Astrocyte of the cerebellum (primary cell): ENCODE measurements around the gene FBLN7.
A peak's percentile ranks its signal among the peaks of the same experiment; 100 is the strongest.

ENCODE experiments used
- DNase-seq: peaks from one replicate; pipeline ENCODE4 v3.0.0-alpha.2; 2011; ENCODE audit warnings: low read depth
- H3K4me3 ChIP-seq: 2 replicates; pipeline ENCODE4 v1.5.1; 2011; ENCODE audit warnings: mild to moderate bottlenecking, low read depth, low read length, moderate library complexity
- in situ Hi-C: cut with HindIII; loops from 2 replicates; pipeline ENCODE4 v1.10.0; 2017; ENCODE audit warnings: low sequenced_read_pairs
- TF ChIP-seq, protein P1 (sequence below): IDR thresholded peaks from 2 replicates; pipeline ENCODE4 v1.5.1; 2012; ENCODE audit warnings: low read length, low read depth, moderate library complexity, mild to moderate bottlenecking; ENCODE audit errors: missing control alignments

The FBLN7 gene

DNA sequence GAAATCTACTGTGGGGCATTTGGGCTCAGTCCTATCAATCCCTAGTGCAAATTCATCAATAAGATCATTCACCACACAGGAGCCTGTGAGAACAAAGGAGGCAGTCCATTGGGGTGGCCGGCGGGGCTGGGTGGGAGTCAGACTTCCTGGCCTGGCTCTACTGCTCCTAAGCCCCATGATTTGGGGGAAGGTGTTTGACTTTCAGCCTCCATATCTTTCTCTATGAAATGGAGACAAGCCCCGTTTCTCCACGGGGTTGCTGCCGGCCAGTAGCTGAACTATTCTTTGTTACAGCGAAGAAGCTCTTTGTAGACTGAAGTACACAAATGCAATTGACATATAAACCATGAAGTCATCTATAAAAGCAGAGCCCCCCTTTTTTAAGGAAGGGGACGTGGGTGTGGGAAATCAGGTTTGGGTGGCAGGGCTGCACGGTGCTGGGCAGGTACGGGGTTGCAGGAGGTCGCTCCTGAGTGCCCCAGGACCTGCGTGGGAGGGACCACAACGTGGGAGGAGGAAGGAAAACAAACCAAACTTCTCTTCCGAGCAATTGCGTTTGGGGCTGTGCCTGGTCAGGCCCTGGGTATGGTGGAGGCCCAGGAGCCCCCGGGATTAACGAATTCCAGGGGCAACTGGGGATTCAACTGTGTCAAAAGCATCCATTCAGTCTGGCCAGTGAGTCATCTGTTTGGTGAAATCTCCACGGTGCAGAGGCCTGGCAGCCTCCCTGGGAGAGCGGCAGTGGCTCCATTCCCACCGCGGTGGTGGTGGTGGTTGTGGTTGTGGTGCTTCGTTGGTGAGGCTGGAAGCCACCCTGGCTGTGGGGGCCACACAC lies 18.2 kb downstream of the FBLN7 start:
- DNase-seq: peak; percentile 62
- TF ChIP-seq, protein P1, sequence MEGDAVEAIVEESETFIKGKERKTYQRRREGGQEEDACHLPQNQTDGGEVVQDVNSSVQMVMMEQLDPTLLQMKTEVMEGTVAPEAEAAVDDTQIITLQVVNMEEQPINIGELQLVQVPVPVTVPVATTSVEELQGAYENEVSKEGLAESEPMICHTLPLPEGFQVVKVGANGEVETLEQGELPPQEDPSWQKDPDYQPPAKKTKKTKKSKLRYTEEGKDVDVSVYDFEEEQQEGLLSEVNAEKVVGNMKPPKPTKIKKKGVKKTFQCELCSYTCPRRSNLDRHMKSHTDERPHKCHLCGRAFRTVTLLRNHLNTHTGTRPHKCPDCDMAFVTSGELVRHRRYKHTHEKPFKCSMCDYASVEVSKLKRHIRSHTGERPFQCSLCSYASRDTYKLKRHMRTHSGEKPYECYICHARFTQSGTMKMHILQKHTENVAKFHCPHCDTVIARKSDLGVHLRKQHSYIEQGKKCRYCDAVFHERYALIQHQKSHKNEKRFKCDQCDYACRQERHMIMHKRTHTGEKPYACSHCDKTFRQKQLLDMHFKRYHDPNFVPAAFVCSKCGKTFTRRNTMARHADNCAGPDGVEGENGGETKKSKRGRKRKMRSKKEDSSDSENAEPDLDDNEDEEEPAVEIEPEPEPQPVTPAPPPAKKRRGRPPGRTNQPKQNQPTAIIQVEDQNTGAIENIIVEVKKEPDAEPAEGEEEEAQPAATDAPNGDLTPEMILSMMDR: no peak
- no peak overlapping the region for H3K4me3 ChIP-seq
- in situ Hi-C loops: no loop called here

DNA sequence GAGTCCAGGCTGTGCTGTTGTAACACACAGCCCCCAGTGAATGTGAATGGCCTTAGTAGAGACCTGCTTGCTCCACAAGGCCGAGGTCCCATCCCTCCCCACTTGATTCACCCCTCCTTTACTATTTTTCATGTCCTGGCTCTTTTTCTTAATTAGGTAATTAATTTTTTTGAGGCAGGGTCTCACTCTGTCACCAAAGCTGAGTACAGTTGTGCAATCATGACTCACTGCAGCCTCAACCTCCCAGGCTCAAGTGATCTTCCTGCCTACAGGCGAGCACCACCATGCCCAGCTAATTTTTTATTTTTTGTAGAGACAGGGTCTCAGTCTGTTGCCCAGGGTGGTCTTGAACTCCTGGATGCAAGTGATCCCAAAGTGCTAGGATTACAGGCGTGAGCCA lies 19.3 kb downstream of the FBLN7 start:
- no peak overlapping the region for H3K4me3 ChIP-seq
- DNase-seq: no peak
- in situ Hi-C loops: no loop called here
- TF ChIP-seq, protein P1: no peak

DNA sequence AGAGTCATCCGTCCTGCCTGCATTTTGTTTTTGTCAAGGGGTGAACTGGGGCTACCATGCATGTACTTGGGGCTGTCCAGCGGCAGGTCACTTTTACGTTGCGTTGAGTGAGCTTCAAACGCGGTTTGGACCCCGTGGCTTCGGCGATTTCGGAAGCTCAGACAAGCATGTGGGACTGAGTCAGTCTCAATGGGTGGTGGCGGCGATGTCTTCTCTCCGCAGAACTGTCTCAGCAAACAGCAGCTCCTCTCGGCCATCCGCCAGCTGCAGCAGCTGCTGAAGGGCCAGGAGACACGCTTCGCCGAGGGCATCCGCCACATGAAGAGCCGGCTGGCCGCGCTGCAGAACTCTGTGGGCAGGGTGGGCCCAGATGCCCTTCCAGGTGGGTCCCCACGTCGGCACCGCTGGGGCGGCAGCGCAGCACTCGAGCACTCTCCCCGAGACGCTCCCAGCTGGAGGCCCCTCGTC lies 21.3 kb downstream of the FBLN7 start:
- no peak for DNase-seq
- H3K4me3 ChIP-seq: no peak overlapping the region
- TF ChIP-seq, protein P1: no peak
- in situ Hi-C loops: no loop called here

DNA sequence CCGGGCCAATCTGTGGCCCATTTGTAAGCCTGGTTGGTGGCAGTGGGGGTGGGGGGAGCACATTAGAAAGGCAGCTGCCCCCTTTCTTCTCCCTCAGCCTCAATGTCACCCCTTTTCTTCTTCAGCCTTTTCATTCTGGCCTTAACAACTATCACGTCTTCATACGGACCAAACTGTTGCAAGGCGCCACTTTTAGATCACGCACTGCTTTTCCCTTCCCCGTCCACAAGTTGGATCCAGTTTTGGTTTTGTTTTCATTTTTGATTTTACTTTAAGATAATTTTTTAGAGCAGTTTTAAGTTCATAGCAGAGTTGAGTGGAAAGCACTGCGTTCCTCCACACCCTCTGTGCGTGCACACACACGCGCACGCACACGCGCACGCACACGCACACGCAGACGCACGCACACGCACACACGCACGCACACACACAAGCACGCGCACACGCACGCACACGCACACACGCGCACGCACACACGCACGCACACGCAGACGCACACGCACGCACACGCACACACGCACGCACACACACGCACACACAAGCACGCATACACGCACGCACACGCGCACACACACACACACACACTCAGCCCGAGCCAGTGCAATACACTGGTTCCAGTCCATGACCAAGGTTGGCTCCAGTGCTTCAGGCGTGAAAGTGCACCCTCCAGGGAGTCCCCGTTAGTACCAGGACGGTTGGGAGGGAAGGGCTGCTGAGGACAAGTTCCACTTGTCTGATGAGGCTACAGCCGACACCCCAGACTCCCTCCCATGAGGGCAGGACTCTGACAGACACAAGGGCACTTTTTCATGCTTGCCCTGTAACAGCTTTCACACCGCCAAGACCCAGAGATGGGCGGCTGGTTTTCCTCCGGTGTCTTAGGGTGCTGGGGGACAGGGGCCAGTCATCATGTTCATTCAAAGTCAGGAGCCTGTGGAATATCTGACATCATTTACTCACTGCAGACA lies 22.4 kb downstream of the FBLN7 start:
- TF ChIP-seq, protein P1: no peak
- no peak overlapping the region for H3K4me3 ChIP-seq
- no peak for DNase-seq
- in situ Hi-C loops: no loop called here

DNA sequence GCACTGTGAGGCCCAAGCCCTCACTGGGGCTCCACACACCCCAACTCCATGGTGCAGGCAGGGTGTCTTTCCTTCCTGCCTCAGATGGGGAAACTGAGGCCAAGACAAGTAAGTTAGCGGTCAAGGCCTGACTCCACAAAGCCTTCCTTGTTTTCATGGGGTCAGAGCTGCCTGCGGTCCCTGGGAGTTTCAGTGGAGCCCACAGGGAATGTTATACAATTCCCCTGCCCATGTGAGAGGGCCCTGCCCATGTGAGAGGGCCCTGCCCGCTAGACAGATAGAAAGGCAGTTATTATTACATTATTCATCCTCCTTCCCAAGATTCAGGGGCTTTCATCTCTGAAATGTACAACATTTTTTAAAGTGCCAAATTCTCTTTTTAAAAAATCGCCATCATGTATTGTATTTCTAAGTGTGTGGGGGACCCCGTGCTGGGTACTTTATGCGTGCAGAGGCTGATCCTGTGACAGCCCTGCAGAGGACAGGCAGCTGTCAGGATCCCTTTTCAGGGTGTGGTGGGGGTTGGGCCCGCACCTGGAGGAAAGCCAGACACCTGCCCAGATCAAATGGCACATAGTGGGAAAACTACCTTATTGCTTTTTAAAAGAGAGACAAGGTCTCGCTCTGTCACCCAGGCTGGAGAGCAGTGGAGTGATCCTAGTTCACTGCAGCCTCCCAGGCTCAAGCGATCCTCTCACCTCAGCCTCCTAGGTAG lies 23.4 kb downstream of the FBLN7 start:
- DNase-seq: no peak
- no peak overlapping the region for H3K4me3 ChIP-seq
- TF ChIP-seq, protein P1: no peak
- in situ Hi-C loops: no loop called here

- no peak for DNase-seq
- no peak overlapping the region for H3K4me3 ChIP-seq
- in situ Hi-C loops: no loop called here
- TF ChIP-seq, protein P1: no peak
Observed at GRCh38 chr2:112162341-112162740, 24.2 kb downstream of the FBLN7 start.
